K562 (cell line): ENCODE measurements around the gene ZNF296. TPM values are rescaled to one million over a fixed set of nuclear protein-coding genes. Genes with fewer than 3 reads are reported as not detected.

ENCODE experiments used
- AFF4 ChIP-seq: sonication (generic); formaldehyde crosslinking; IDR thresholded peaks from 2 replicates; pipeline ENCODE4 v1.8.0; 2023; ENCODE audit warnings: mild to moderate bottlenecking, missing genetic modification reagents
- CTBP1 ChIP-seq: fragments of 450-650 bp; IDR thresholded peaks from 2 replicates; pipeline ENCODE4 v1.6.1; 2016; ENCODE audit warnings: borderline replicate concordance
- E2F3 ChIP-seq: fragments of 250-450 bp; sonication (Bioruptor Pico); IDR thresholded peaks from 2 replicates; pipeline ENCODE4 v1.4.0; 2020; ENCODE audit warnings: mild to moderate bottlenecking
- E2F8 ChIP-seq: fragments of 450-650 bp; IDR thresholded peaks from 2 replicates; pipeline ENCODE4 v1.7.1; 2018; ENCODE audit warnings: mild to moderate bottlenecking, low read depth; ENCODE audit not compliant: partially characterized antibody
- MAX ChIP-seq: sonication (generic); formaldehyde crosslinking; IDR thresholded peaks from 2 replicates; pipeline ENCODE4 v1.9.0; 2022; ENCODE audit warnings: mild to moderate bottlenecking, missing genetic modification reagents
- MAZ ChIP-seq, 2 experiments: fragments of 450-650 bp in 1 of 2; sonication (generic) in 1 of 2; formaldehyde crosslinking; IDR thresholded peaks in 1 of 2; conservative IDR thresholded peaks in 1 of 2; 2 replicates each; pipeline versions ENCODE4 v1.4.0 to v1.5.0; 2020; ENCODE audit warnings: mild to moderate bottlenecking in 1 of 2, missing genetic modification reagents in 1 of 2
- MTF1 ChIP-seq: fragments of 250-450 bp; sonication (Bioruptor Pico); IDR thresholded peaks from 2 replicates; pipeline ENCODE4 v1.9.0; 2021; ENCODE audit warnings: moderate library complexity, mild to moderate bottlenecking, inconsistent platforms, borderline replicate concordance
- NCOR1 ChIP-seq: fragments of 450-650 bp; IDR thresholded peaks from 2 replicates; pipeline ENCODE4 v1.6.1; 2016; ENCODE audit warnings: mild to moderate bottlenecking, moderate library complexity
- NRF1 ChIP-seq, 2 experiments: fragments of 450-650 bp; IDR thresholded peaks in 1 of 2; conservative IDR thresholded peaks in 1 of 2; 2 replicates each; pipeline ENCODE4 v1.6.1; 2014; ENCODE audit warnings: mild to moderate bottlenecking in 2 of 2
- PHTF2 ChIP-seq: fragments of 250-450 bp; sonication (Bioruptor Pico); IDR thresholded peaks from 2 replicates; pipeline ENCODE4 v1.5.0; 2021; ENCODE audit warnings: mild to moderate bottlenecking
- TBL1XR1 ChIP-seq, 2 experiments: IDR thresholded peaks; 2 replicates each; pipeline ENCODE4 v1.6.1; 2012; ENCODE audit warnings: improper control_type of control experiment in 2 of 2, low read length in 2 of 2, mild to moderate bottlenecking in 1 of 2
- USF1 ChIP-seq: sonication (generic); formaldehyde crosslinking; IDR thresholded peaks from 2 replicates; pipeline ENCODE4 v1.9.0; 2022; ENCODE audit warnings: mild to moderate bottlenecking, missing genetic modification reagents
- ZBTB49 ChIP-seq: sonication (generic); formaldehyde crosslinking; IDR thresholded peaks from 2 replicates; pipeline ENCODE4 v1.8.0; 2022; ENCODE audit warnings: missing genetic modification reagents, mild to moderate bottlenecking, borderline replicate concordance
- ZNF395 ChIP-seq: fragments of 200-800 bp; sonication (Bioruptor generic); IDR thresholded peaks from 2 replicates; pipeline ENCODE4 v1.6.1; 2017; ENCODE audit warnings: missing genetic modification characterization, missing compliant biosample characterization
- polyA plus RNA-seq, 8 experiments: library from polyadenylated mRNA; depleted of rRNA in 4 of 8; stranded (reverse) in 5 of 8; unstranded in 3 of 8; fragments of >200 nt; fragmentation: Nextera tagmentation in 2 of 8; fragmentation: Illumina TruSeq in 1 of 8; extraction: Ambion mirVana in 2 of 8; extraction: Trizol in 1 of 8; gene quantifications; 2 replicates each; pipeline versions ENCODE4 v1.2.1 to v1.2.3, GENCODE V29; 2011 to 2014; ENCODE audit warnings: inconsistent platforms in 1 of 8, missing spikeins in 1 of 8
- total RNA-seq, 7 experiments: library from RNA; depleted of rRNA in 6 of 7; stranded (reverse); fragments of >200 nt in 6 of 7; fragmentation: Illumina TruSeq in 2 of 7; extraction: Trizol in 2 of 7; gene quantifications; 2 replicates each; pipeline versions ENCODE4 v1.2.1 to v1.2.3, GENCODE V29; 2011 to 2021; ENCODE audit warnings: low replicate concordance in 1 of 7

The ZNF296 gene
- total and polyA plus RNA-seq, 9 of the 15 experiments (the other 6 are each of a cell fraction or from before 2014, with no cell fraction given), result 0.03 to 8.8 (median 0.47) TPM; not detected in 1

- peak; percentile 64; the same call in 1 of the 2 replicates for TF ChIP-seq AFF4 (CRISPR knock-in tag)
- peak; percentile 20 to 51; a peak in 1 of 4 replicates for TF ChIP-seq MAZ (CRISPR knock-in tag; conservative IDR thresholded peaks at IDR 0.05 in 1 of 2, IDR thresholded peaks at IDR 0.05 in 1 of 2)
- no peak for TF ChIP-seq MTF1 (CRISPR knock-in tag)
- TF ChIP-seq PHTF2 (CRISPR knock-in tag), result no peak
- no peak for TF ChIP-seq ZBTB49 (CRISPR knock-in tag)
- peak; percentile 78; the same call in 1 of the 2 replicates for TF ChIP-seq CTBP1
- peak; percentile 44 to 56; a peak in 3 of 4 replicates for TF ChIP-seq NRF1 (conservative IDR thresholded peaks at IDR 0.05 in 1 of 2, IDR thresholded peaks at IDR 0.05 in 1 of 2)
- TF ChIP-seq E2F8, result no peak
- no peak for TF ChIP-seq E2F3
- TF ChIP-seq USF1 (CRISPR knock-in tag), result peak; percentile 92
- TF ChIP-seq ZNF395 (CRISPR knock-in tag), result 0 out of 2 replicates have a peak, but pooled peaks have one; percentile 41
- TF ChIP-seq NCOR1, result no peak
- TF ChIP-seq MAX (CRISPR knock-in tag), result peak; percentile 82
- 0 out of 4 replicates have a peak, but pooled peaks of 1 of the 2 experiments have one; percentile 32 for TF ChIP-seq TBL1XR1 (IDR thresholded peaks at IDR 0.05; ENCODE audit: low read length in 2 of 2)
Observed at GRCh38 chr19:45097776-45098520, 21.7 kb upstream of the ZNF296 start (continued).
